ENCODE measurements around the gene KCNJ6.

- no peak for TF ChIP-seq POLR2A (IDR thresholded peaks at IDR 0.05; ENCODE audit: extremely low read depth, insufficient read length)
- no peak for TF ChIP-seq CTCF (IDR thresholded peaks at IDR 0.05; ENCODE audit: low read depth, low read length)
- TF ChIP-seq, protein P1, sequence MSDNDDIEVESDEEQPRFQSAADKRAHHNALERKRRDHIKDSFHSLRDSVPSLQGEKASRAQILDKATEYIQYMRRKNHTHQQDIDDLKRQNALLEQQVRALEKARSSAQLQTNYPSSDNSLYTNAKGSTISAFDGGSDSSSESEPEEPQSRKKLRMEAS (IDR thresholded peaks at IDR 0.05; ENCODE audit: low read depth, low read length), result no peak
Observed at GRCh38 chr21:37670883-37671282, 245.4 kb downstream of the KCNJ6 start.
